Vagina (tissue), 2 donors: Measurements from ENCODE around the gene NIPA2. TPM values are rescaled to one million over a fixed set of nuclear protein-coding genes. Genes with fewer than 3 reads are reported as not detected.

Experiments
- DNase-seq, 2 donors: peaks; one replicate each; pipeline ENCODE4 v3.0.0-alpha.2; 2017; ENCODE audit errors: extremely low spot score in 2 of 2
- H3K27ac ChIP-seq: fragments of 200-600 bp; sonication (generic); one replicate; pipeline ENCODE4 v1.5.1; 2019
- H3K27me3 ChIP-seq: fragments of 200-600 bp; sonication (generic); one replicate; pipeline ENCODE4 v1.5.1; 2019
- H3K36me3 ChIP-seq, 2 donors: fragments of 200-600 bp; sonication (generic); one replicate each; pipeline ENCODE4 v1.5.1; 2017 to 2019
- H3K4me1 ChIP-seq: fragments of 200-600 bp; sonication (generic); one replicate; pipeline ENCODE4 v1.5.1; 2019
- H3K4me3 ChIP-seq, 2 donors: fragments of 200-600 bp; sonication (generic); 1 replicate in 1 of 2; 2 replicates in 1 of 2; pipeline ENCODE4 v1.5.1; 2016 to 2019
- H3K9me3 ChIP-seq: fragments of 200-600 bp; sonication (generic); one replicate; pipeline ENCODE4 v1.5.1; 2019
- POLR2A ChIP-seq, 2 donors: fragments of 450-650 bp; IDR thresholded peaks; one replicate each; pipeline ENCODE4 v1.6.1; 2017; ENCODE audit warnings: antibody characterized with exemption in 2 of 2, mild to moderate bottlenecking in 2 of 2, moderate library complexity in 2 of 2
- POLR2AphosphoS5 ChIP-seq, 2 donors: sonication (generic); formaldehyde crosslinking; IDR thresholded peaks; one replicate each; pipeline ENCODE4 v1.9.0; 2017; ENCODE audit warnings: antibody characterized with exemption in 2 of 2, mild to moderate bottlenecking in 2 of 2, low read depth in 1 of 2; ENCODE audit not compliant: insufficient read depth in 1 of 2
- intact Hi-C: fragments of 100-400 bp; cut with DNase I; formaldehyde crosslinking; loops from one replicate; pipeline ENCODE4 v1.15.1; 2023
- total RNA-seq: library from RNA; depleted of rRNA; stranded (reverse); fragments of >200 nt; gene quantifications from one replicate; pipeline ENCODE4 v1.2.3, GENCODE V29; 2016
- TF ChIP-seq, protein P1 (sequence below), 3 experiments: fragments of 450-650 bp in 2 of 3; fragments of 200-600 bp in 1 of 3; sonication (generic) in 1 of 3; IDR thresholded peaks; one replicate each; pipeline ENCODE4 v1.5.1; 2017 to 2019; ENCODE audit warnings: antibody characterized with exemption in 3 of 3, mild to moderate bottlenecking in 2 of 3, moderate library complexity in 2 of 3

NIPA2 gene
- total RNA-seq, 1 donor from 2014 or later: 23.1 TPM

GRCh38 chr15:22869856-22870255 lies 31.4 kb downstream of the NIPA2 start:
- Histone ChIP-seq H3K4me3 (no peak overlapping the region), H3K27me3 (no peaks in the 10 kb centered on the region), H3K36me3 (peaks cover 3 to 88% of the 10 kb centered on the region in 2 donors), H3K9me3 (no peaks in the 10 kb centered on the region), H3K27ac (no peak overlapping the region), H3K4me1 (no peaks in the 10 kb centered on the region)
- intact Hi-C loops: no loop called here
- DNase-seq: no peak
- TF ChIP-seq POLR2A (IDR thresholded peaks at IDR 0.05) (no peak), POLR2AphosphoS5 (IDR thresholded peaks at IDR 0.05; ENCODE audit: insufficient read depth in 1 of 2, low read depth in 1 of 2) (no peak)
- TF ChIP-seq, protein P1, sequence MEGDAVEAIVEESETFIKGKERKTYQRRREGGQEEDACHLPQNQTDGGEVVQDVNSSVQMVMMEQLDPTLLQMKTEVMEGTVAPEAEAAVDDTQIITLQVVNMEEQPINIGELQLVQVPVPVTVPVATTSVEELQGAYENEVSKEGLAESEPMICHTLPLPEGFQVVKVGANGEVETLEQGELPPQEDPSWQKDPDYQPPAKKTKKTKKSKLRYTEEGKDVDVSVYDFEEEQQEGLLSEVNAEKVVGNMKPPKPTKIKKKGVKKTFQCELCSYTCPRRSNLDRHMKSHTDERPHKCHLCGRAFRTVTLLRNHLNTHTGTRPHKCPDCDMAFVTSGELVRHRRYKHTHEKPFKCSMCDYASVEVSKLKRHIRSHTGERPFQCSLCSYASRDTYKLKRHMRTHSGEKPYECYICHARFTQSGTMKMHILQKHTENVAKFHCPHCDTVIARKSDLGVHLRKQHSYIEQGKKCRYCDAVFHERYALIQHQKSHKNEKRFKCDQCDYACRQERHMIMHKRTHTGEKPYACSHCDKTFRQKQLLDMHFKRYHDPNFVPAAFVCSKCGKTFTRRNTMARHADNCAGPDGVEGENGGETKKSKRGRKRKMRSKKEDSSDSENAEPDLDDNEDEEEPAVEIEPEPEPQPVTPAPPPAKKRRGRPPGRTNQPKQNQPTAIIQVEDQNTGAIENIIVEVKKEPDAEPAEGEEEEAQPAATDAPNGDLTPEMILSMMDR (IDR thresholded peaks at IDR 0.05): no peak

- Histone ChIP-seq H3K27ac (no peak overlapping the region), H3K27me3 (no peaks in the 10 kb centered on the region), H3K36me3 (peaks cover 3 to 89% of the 10 kb centered on the region in 2 donors), H3K4me3 (no peak overlapping the region), H3K9me3 (no peaks in the 10 kb centered on the region), H3K4me1 (no peaks in the 10 kb centered on the region)
- TF ChIP-seq POLR2AphosphoS5 (IDR thresholded peaks at IDR 0.05; ENCODE audit: insufficient read depth in 1 of 2, low read depth in 1 of 2) (no peak), POLR2A (IDR thresholded peaks at IDR 0.05) (no peak)
- TF ChIP-seq, protein P1 (IDR thresholded peaks at IDR 0.05): no peak
- intact Hi-C loops: no loop called here
- DNase-seq: no peak
Observed at GRCh38 chr15:22870865-22871264, 32.4 kb downstream of the NIPA2 start.

DNA sequence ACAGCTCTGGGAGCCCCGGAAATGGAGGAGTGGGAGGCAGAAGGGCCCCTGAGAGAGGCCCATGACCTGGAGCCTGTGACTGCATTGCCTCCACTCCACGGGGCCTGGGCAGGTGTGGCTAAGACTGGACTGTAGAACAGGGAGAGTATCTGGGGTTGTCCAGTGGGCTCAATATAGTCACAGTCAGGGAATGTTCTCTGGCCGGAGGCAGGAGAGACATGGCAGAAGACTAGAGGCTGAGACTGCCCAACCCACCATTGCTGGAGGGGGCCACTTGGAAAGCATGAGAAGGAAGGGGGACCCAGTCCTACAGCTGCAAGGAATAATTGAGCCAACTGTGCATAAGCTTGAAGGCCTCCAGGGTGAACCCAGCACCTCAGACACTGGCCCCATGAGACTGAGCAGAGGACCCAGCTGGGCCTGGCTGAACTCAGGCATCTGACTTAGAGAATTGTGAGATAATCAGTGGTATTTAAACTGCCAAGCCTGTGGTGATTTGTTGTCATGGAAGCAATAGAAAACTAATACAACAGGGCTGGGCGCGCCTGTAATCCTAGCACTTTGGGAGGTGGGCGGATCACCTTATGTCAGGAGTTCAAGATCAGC lies 33.1 kb downstream of the NIPA2 start:
- intact Hi-C loops: no loop called here
- H3K27ac ChIP-seq: no peak overlapping the region
- no peaks in the 10 kb centered on the region for H3K4me1 ChIP-seq
- H3K27me3 ChIP-seq: no peaks in the 10 kb centered on the region
- no peak overlapping the region for H3K4me3 ChIP-seq
- H3K9me3 ChIP-seq: no peaks in the 10 kb centered on the region
- H3K36me3 ChIP-seq: peaks cover 3 to 89% of the 10 kb centered on the region in 2 donors
- DNase-seq: no peak
- no peak for TF ChIP-seq POLR2AphosphoS5 (IDR thresholded peaks at IDR 0.05; ENCODE audit: insufficient read depth in 1 of 2, low read depth in 1 of 2)
- no peak for TF ChIP-seq POLR2A (IDR thresholded peaks at IDR 0.05)
- TF ChIP-seq, protein P1 (IDR thresholded peaks at IDR 0.05): no peak

GRCh38 chr15:22872936-22873701 lies 34.7 kb downstream of the NIPA2 start:
- H3K27me3 ChIP-seq: no peaks in the 10 kb centered on the region
- no peak overlapping the region for H3K4me3 ChIP-seq
- H3K36me3 ChIP-seq: peaks cover 3 to 90% of the 10 kb centered on the region in 2 donors
- no peak for DNase-seq
- H3K9me3 ChIP-seq: no peaks in the 10 kb centered on the region
- H3K27ac ChIP-seq: no peak overlapping the region
- intact Hi-C loops: no loop called here
- no peaks in the 10 kb centered on the region for H3K4me1 ChIP-seq
- TF ChIP-seq POLR2AphosphoS5 (IDR thresholded peaks at IDR 0.05; ENCODE audit: insufficient read depth in 1 of 2, low read depth in 1 of 2) (no peak), POLR2A (IDR thresholded peaks at IDR 0.05) (no peak)
- TF ChIP-seq, protein P1 (IDR thresholded peaks at IDR 0.05): no peak

GRCh38 chr15:22873841-22874240 lies 35.4 kb downstream of the NIPA2 start:
- no peak for TF ChIP-seq POLR2A (IDR thresholded peaks at IDR 0.05)
- TF ChIP-seq, protein P1 (IDR thresholded peaks at IDR 0.05): no peak
- TF ChIP-seq POLR2AphosphoS5 (IDR thresholded peaks at IDR 0.05; ENCODE audit: insufficient read depth in 1 of 2, low read depth in 1 of 2): no peak
- H3K4me3 ChIP-seq: no peak overlapping the region
- intact Hi-C loops: no loop called here
- H3K9me3 ChIP-seq: no peaks in the 10 kb centered on the region
- H3K27ac ChIP-seq: no peak overlapping the region
- no peaks in the 10 kb centered on the region for H3K4me1 ChIP-seq
- DNase-seq: no peak
- H3K27me3 ChIP-seq: no peaks in the 10 kb centered on the region
- H3K36me3 ChIP-seq: peaks cover 3 to 89% of the 10 kb centered on the region in 2 donors
